ENCODE measurements around the gene OPRM1.
A peak's percentile ranks its signal among the peaks of the same experiment; 100 is the strongest.

Gene OPRM1

DNA sequence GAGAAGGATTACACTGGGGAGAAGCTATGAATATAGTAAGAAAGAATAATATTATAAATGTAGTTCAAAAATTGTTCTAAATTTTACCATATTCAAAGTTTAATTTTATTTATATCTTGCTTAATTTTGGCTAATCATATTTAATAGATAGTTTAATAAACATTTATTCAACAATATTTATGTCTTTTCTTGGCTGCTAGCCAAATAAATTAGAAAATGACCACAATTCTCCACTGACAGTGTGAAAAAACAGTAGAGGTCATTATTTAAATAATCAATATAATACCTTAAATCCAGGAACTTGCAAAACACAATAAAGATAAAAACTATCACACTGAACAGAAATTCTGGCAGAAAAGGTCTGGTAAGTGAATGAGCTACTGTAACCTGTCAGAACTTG, 171.6 kb downstream of the OPRM1 start:
- Histone ChIP-seq H3K79me2 (no peaks in the 10 kb centered on the region), H3K9ac (no peak overlapping the region), H3K4me1 (no peaks in the 10 kb centered on the region), H3K27me3 (ENCODE audit: control insufficient read depth, insufficient read depth, low read length) (no peaks in the 10 kb centered on the region), H3K27ac (no peak overlapping the region), H3K9me3 (ENCODE audit: control insufficient read depth, low read length) (no peaks in the 10 kb centered on the region), H3K4me2 (ENCODE audit: low read length) (no peak overlapping the region), H2AFZ (no peak overlapping the region), H3K4me3 (ENCODE audit: low read depth, low read length) (no peak overlapping the region), H3K36me3 (ENCODE audit: control insufficient read depth, insufficient read depth, low read length) (no peaks in the 10 kb centered on the region)
- TF ChIP-seq, protein P1, sequence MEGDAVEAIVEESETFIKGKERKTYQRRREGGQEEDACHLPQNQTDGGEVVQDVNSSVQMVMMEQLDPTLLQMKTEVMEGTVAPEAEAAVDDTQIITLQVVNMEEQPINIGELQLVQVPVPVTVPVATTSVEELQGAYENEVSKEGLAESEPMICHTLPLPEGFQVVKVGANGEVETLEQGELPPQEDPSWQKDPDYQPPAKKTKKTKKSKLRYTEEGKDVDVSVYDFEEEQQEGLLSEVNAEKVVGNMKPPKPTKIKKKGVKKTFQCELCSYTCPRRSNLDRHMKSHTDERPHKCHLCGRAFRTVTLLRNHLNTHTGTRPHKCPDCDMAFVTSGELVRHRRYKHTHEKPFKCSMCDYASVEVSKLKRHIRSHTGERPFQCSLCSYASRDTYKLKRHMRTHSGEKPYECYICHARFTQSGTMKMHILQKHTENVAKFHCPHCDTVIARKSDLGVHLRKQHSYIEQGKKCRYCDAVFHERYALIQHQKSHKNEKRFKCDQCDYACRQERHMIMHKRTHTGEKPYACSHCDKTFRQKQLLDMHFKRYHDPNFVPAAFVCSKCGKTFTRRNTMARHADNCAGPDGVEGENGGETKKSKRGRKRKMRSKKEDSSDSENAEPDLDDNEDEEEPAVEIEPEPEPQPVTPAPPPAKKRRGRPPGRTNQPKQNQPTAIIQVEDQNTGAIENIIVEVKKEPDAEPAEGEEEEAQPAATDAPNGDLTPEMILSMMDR (IDR thresholded peaks at IDR 0.05) = no peak

- Histone ChIP-seq H3K79me2 (no peaks in the 10 kb centered on the region), H3K9me3 (ENCODE audit: control insufficient read depth, low read length) (no peaks in the 10 kb centered on the region), H3K27me3 (ENCODE audit: control insufficient read depth, insufficient read depth, low read length) (no peaks in the 10 kb centered on the region), H3K36me3 (ENCODE audit: control insufficient read depth, insufficient read depth, low read length) (no peaks in the 10 kb centered on the region), H3K4me1 (peaks cover 1% of the 10 kb centered on the region), H3K4me3 (ENCODE audit: low read depth, low read length) (no peak overlapping the region), H3K4me2 (ENCODE audit: low read length) (no peak overlapping the region), H2AFZ (no peak overlapping the region), H3K9ac (no peak overlapping the region), H3K27ac (no peak overlapping the region)
- TF ChIP-seq, protein P1 (IDR thresholded peaks at IDR 0.05) = no peak
These were observed 174.7 kb downstream of the OPRM1 start for GRCh38 chr6:154213782-154214181.

- Histone ChIP-seq H3K27ac (no peak overlapping the region), H3K79me2 (no peaks in the 10 kb centered on the region), H3K9me3 (ENCODE audit: control insufficient read depth, low read length) (no peaks in the 10 kb centered on the region)
These were observed 179.3 kb downstream of the OPRM1 start for GRCh38 chr6:154218301-154218700.

GRCh38 chr6:154218787-154219186, 179.7 kb downstream of the OPRM1 start:
- no peaks in the 10 kb centered on the region for H3K36me3 ChIP-seq (ENCODE audit: control insufficient read depth, insufficient read depth, low read length)
- no peak overlapping the region for H3K4me2 ChIP-seq (ENCODE audit: low read length)
- no peaks in the 10 kb centered on the region for H3K79me2 ChIP-seq
- TF ChIP-seq, protein P1 (IDR thresholded peaks at IDR 0.05) = no peak
- H2AFZ ChIP-seq = peak overlapping the region; percentile 11
- H3K4me3 ChIP-seq (ENCODE audit: low read depth, low read length) = no peak overlapping the region
- no peak overlapping the region for H3K9ac ChIP-seq
- no peak overlapping the region for H3K27ac ChIP-seq
- H3K27me3 ChIP-seq (ENCODE audit: control insufficient read depth, insufficient read depth, low read length) = no peaks in the 10 kb centered on the region
- no peaks in the 10 kb centered on the region for H3K9me3 ChIP-seq (ENCODE audit: control insufficient read depth, low read length)
- peaks cover 4% of the 10 kb centered on the region for H3K4me1 ChIP-seq

More at GRCh38 chr6:154218301-154218700, 179.3 kb downstream of the OPRM1 start:
- no peak overlapping the region for H3K9ac ChIP-seq
- H2AFZ ChIP-seq = no peak overlapping the region
- peaks cover 4% of the 10 kb centered on the region for H3K4me1 ChIP-seq
- H3K36me3 ChIP-seq (ENCODE audit: control insufficient read depth, insufficient read depth, low read length) = no peaks in the 10 kb centered on the region
- TF ChIP-seq, protein P1 (IDR thresholded peaks at IDR 0.05) = no peak
- H3K4me3 ChIP-seq (ENCODE audit: low read depth, low read length) = no peak overlapping the region
- no peak overlapping the region for H3K4me2 ChIP-seq (ENCODE audit: low read length)
- H3K27me3 ChIP-seq (ENCODE audit: control insufficient read depth, insufficient read depth, low read length) = no peaks in the 10 kb centered on the region

DNA sequence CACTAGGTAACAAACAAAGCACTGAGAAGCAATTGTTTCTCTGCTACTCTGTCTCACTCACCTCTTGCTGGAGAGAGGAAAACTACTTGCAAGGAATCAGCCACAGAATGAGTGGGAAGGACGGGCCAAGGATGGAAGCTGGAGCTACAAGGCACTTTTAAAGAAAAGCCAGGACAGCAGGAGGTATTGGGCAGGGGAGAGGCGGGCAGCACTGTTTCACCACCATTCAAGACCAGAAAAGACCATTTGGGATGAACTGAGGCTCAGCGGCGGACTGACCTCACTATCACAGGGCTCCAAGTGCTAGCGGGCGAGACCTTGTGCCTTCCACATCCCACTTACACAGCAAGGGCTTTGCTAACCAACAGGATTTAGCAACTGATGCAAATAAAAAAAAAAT, 180.2 kb downstream of the OPRM1 start:
- Histone ChIP-seq H3K36me3 (ENCODE audit: control insufficient read depth, insufficient read depth, low read length) (no peaks in the 10 kb centered on the region), H3K4me2 (ENCODE audit: low read length) (no peak overlapping the region), H3K9me3 (ENCODE audit: control insufficient read depth, low read length) (no peaks in the 10 kb centered on the region), H3K79me2 (no peaks in the 10 kb centered on the region), H3K9ac (no peak overlapping the region), H3K4me3 (ENCODE audit: low read depth, low read length) (no peak overlapping the region), H3K27me3 (ENCODE audit: control insufficient read depth, insufficient read depth, low read length) (no peaks in the 10 kb centered on the region), H3K27ac (no peak overlapping the region), H3K4me1 (peaks cover 4% of the 10 kb centered on the region), H2AFZ (no peak overlapping the region)
- TF ChIP-seq, protein P1 (IDR thresholded peaks at IDR 0.05) = no peak
